Endothelial cell (in vitro differentiated cells): Measurements from ENCODE around the gene COL11A2. TPM values are rescaled to one million over a fixed set of nuclear protein-coding genes. Genes with fewer than 3 reads are reported as not detected.
A peak's percentile ranks its signal among the peaks of the same experiment; 100 is the strongest.

Experiments used
- DNase-seq: peaks from one replicate; pipeline ENCODE4 v3.0.0; 2021; ENCODE audit warnings: low spot score
- H3K27ac Mint-ChIP-seq: one replicate; pipeline ENCODE4 v1.8.0; 2021; ENCODE audit warnings: mixed read lengths, inconsistent platforms; ENCODE audit not compliant: unreplicated experiment
- H3K27me3 Mint-ChIP-seq: one replicate; pipeline ENCODE4 v1.8.0; 2021; ENCODE audit warnings: mild to moderate bottlenecking, moderate library complexity, mixed read lengths, inconsistent platforms; ENCODE audit not compliant: unreplicated experiment
- H3K36me3 Mint-ChIP-seq: one replicate; pipeline ENCODE4 v1.8.0; 2021; ENCODE audit warnings: mild to moderate bottlenecking, low read depth, mixed read lengths, inconsistent platforms; ENCODE audit not compliant: unreplicated experiment
- H3K4me1 Mint-ChIP-seq: one replicate; pipeline ENCODE4 v1.8.0; 2021; ENCODE audit warnings: mild to moderate bottlenecking, mixed read lengths, inconsistent platforms; ENCODE audit not compliant: unreplicated experiment
- H3K4me3 Mint-ChIP-seq: one replicate; pipeline ENCODE4 v1.8.0; 2021; ENCODE audit warnings: mild to moderate bottlenecking, mixed read lengths, inconsistent platforms; ENCODE audit not compliant: unreplicated experiment
- H3K9me3 Mint-ChIP-seq: one replicate; pipeline ENCODE4 v1.8.0; 2021; ENCODE audit warnings: mixed read lengths, inconsistent platforms; ENCODE audit not compliant: unreplicated experiment
- CTCF ChIP-seq: fragments of 200-600 bp; sonication (generic); IDR thresholded peaks from one replicate; pipeline ENCODE4 v1.5.0; 2021; ENCODE audit warnings: antibody characterized with exemption; ENCODE audit not compliant: unreplicated experiment
- total RNA-seq: library from RNA; stranded (reverse); fragmentation: NEBNext Ultra II Directional; extraction: Animal tissue kit (Norgen Biotek cat#: 25700); gene quantifications from one replicate; pipeline ENCODE4 v1.2.1, GENCODE V29; 2021; ENCODE audit not compliant: unreplicated experiment

COL11A2 gene
- total RNA-seq, 1 donor from 2014 or later: 127 TPM

- DNase-seq: no peak
- no peak for TF ChIP-seq CTCF
- Mint-ChIP-seq H3K4me3 (no peak overlapping the region), H3K27me3 (peaks cover 12% of the 10 kb centered on the region), H3K4me1 (peaks cover 16% of the 10 kb centered on the region), H3K27ac (no peak overlapping the region), H3K36me3 (peaks cover 8% of the 10 kb centered on the region), H3K9me3 (no peaks in the 10 kb centered on the region)
Measured at GRCh38 chr6:33164665-33165373, 27.4 kb downstream of the COL11A2 start.

GRCh38 chr6:33164176-33164575, 28.1 kb downstream of the COL11A2 start:
- no peak for DNase-seq
- peaks cover 11% of the 10 kb centered on the region for H3K27me3 Mint-ChIP-seq
- peaks cover 8% of the 10 kb centered on the region for H3K36me3 Mint-ChIP-seq
- peak overlapping the region; percentile 11 for H3K27ac Mint-ChIP-seq
- H3K4me1 Mint-ChIP-seq: peaks cover 16% of the 10 kb centered on the region
- H3K9me3 Mint-ChIP-seq: no peaks in the 10 kb centered on the region
- TF ChIP-seq CTCF: no peak
- peak overlapping the region; percentile 39 for H3K4me3 Mint-ChIP-seq

DNA sequence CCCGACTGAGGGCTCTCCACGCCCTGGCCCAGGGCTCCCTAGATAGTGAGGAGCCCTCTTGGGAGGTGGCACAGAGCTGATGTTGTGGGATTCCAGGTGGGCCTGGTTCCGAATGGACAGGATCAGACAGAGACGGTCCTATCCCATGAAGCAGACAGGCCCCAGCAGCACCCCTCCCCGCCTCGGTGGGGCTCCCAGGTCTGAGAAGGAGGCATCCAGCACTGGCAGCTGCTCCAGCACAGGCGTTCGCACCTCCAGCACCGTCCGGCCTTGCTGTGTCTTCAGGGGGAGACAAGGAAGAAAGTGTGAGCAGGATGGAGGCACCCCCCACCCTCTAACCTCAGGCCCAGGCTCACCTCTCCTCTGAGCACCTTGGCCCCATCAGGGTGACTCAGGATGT, 28.7 kb downstream of the COL11A2 start:
- H3K4me1 Mint-ChIP-seq: peaks cover 16% of the 10 kb centered on the region
- no peak overlapping the region for H3K4me3 Mint-ChIP-seq

DNA sequence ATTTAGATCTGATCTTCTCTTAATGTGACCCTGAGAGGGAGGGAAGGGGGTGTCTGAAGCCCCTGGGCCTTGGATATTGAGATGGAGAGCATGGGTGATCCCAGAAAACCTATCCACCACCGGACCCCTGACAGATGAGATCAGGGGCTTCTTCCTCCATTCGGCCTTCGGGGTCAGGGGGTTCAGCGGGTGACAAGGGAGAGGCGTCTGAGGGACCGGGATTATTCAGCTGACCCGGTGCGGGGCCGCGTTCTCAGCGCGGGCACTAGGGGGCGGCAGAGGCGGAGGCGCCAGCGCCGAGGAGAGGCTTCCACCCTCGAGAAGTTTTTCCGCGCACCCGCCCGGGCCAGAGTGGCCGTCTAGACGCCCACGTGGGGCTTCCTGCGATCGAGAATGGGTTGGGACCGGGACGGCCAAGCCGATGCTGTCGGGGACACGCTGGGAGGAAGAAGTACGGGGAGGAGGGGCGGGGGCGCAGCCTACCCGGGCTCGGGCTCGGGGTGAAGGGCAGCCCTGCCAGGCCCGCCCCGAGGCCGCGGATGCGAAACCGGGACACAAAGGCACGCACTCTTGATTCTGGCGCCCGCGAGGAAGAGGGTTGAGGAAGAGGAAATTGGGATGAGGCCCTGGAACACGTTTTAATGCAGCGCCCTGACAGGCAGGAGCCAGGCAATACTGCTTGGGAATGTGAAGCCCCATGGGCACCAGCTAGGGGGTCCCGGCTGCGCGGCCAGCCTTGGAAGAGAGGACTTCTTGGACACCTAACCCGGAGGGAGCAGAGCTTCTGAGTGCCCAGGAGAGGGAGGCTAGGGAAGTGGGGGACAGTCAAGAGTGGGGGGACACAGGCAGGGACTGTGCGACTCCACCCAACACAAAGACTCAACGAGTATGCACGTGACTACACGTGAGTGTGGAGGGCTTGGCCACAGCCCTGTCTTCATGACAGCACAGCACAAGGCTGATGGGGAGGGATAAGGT, 30.6 kb downstream of the COL11A2 start:
- peaks cover 5% of the 10 kb centered on the region for H3K36me3 Mint-ChIP-seq

More for the DNA sequence above, 28.7 kb downstream of the COL11A2 start:
- H3K9me3 Mint-ChIP-seq: no peaks in the 10 kb centered on the region
- no peak for DNase-seq
- H3K36me3 Mint-ChIP-seq: peaks cover 8% of the 10 kb centered on the region
- TF ChIP-seq CTCF: no peak
- H3K27me3 Mint-ChIP-seq: peaks cover 9% of the 10 kb centered on the region
- H3K27ac Mint-ChIP-seq: no peak overlapping the region

More for the DNA sequence above, 30.6 kb downstream of the COL11A2 start:
- Mint-ChIP-seq H3K27ac (peak overlapping the region; percentile 86), H3K9me3 (no peaks in the 10 kb centered on the region), H3K4me3 (peak overlapping the region; percentile 80), H3K4me1 (peaks cover 16% of the 10 kb centered on the region), H3K27me3 (peaks cover 9% of the 10 kb centered on the region)
- TF ChIP-seq CTCF: peak; percentile 90
- DNase-seq: peak; percentile 91
